ENCODE measurements around the gene HDAC4. TPM values are rescaled to one million over a fixed set of nuclear protein-coding genes. Genes with fewer than 3 reads are reported as not detected.

Gene HDAC4
- total RNA-seq, 1 experiment from 2014 or later, result 61.5 TPM

DNA sequence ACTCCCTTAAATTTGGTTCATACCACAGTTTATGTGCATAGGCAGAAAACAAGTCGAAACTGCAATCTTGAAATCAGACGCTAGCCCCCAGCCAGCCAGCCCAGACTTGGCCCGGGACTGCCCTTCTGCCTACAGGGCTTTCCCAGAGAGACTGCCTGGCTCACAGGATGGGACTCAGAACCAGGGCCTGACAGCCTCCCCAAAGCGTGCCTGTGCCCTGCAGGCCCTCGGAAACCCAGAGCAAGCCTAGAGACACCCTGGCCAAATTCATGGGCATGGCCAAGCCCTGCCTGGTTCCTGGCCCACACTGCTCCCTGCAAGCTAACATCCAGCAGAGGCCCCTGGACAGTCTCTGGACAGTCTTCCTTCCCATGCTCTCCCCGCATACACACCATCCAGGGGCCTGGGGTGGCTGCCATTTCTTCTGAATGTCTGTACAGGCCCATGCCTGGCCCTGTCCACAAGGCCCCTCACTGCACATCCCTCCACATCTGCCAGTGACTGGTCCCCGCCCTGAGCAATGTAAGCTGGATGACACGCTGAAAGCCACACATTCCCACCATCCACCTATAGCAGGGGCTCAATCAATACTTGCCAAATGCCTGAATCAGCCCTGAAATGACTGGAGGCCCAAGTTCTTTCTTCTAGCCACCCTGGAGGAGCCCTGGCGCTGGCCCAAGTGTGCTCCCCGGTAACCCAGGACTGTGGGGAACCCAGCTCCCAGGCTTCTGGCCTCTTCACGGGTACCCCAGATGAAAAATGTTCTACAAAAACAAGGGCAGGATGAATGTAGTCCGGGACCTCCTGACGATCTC is 73.1 kb downstream of the HDAC4 start:
- intact Hi-C loops (cut with micrococcal nuclease; ENCODE audit: unreplicated experiment), result no loop called here
- Histone ChIP-seq H4K20me1 (ENCODE audit: insufficient read depth) (peaks cover 3% of the 10 kb centered on the region), H3F3A (ENCODE audit: insufficient read depth, low read depth) (no peaks in the 10 kb centered on the region), H2AFZ (no peak overlapping the region), H3K4me1 (replicated peaks; ENCODE audit: insufficient read depth) (no peaks in the 10 kb centered on the region), H3K9me3 (ENCODE audit: insufficient read depth, low read depth) (no peaks in the 10 kb centered on the region), H3K27me3 (ENCODE audit: insufficient read depth, low read depth) (no peaks in the 10 kb centered on the region), H3K27ac (no peak overlapping the region), H3K79me2 (ENCODE audit: low read depth) (no peaks in the 10 kb centered on the region; the same call in 1 of the 2 replicates), H3K9me2 (ENCODE audit: insufficient read depth) (no peaks in the 10 kb centered on the region), H3K36me3 (ENCODE audit: low read depth) (no peaks in the 10 kb centered on the region), H3K4me3 (no peak overlapping the region), H3K4me2 (no peak overlapping the region)
- POLR2A ChIA-PET (ENCODE audit: unreplicated experiment), result no interaction called here
- CTCF ChIA-PET, result no interaction called here
- no TSS peak for BruUV-seq (replicated peaks)
- no peak for DNase-seq
- no peak for TF ChIP-seq EZH2 (IDR thresholded peaks at IDR 0.05; ENCODE audit: low read depth)
- TF ChIP-seq, protein P1, sequence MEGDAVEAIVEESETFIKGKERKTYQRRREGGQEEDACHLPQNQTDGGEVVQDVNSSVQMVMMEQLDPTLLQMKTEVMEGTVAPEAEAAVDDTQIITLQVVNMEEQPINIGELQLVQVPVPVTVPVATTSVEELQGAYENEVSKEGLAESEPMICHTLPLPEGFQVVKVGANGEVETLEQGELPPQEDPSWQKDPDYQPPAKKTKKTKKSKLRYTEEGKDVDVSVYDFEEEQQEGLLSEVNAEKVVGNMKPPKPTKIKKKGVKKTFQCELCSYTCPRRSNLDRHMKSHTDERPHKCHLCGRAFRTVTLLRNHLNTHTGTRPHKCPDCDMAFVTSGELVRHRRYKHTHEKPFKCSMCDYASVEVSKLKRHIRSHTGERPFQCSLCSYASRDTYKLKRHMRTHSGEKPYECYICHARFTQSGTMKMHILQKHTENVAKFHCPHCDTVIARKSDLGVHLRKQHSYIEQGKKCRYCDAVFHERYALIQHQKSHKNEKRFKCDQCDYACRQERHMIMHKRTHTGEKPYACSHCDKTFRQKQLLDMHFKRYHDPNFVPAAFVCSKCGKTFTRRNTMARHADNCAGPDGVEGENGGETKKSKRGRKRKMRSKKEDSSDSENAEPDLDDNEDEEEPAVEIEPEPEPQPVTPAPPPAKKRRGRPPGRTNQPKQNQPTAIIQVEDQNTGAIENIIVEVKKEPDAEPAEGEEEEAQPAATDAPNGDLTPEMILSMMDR (conservative IDR thresholded peaks at IDR 0.05), result no peak

DNA sequence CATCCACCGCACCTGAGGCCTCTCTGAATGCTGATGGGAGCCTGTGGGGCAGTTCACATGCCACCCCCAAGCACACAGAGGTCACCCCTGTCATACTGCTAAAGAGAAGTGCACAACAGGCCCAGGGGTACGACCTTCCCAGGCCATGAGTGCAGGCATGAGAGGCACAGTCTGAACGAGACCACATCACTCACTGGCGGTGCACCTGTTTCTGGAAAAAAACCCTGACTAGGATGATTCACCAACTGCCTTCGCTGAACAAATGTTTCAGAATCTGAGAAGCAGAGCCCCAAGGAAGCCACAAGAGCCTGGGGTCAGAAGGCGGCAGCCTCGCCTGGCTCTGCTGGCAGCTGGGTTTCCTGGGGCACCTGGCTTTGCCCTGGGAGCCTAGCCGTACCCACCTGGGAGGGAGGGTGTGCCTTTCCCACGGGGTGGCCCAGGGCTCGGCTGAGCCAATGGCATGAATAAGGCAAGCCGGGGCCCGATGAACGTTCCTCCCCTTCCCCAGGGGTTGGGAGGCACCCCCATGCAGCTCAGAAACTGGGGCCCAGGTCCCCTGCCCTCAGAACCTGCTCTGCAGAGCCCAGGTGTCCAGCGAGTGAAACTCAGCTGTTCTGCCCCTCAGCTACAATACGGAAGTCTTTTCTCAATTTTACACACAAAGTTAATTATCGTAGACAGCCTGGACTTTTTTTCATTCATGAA is 73.8 kb downstream of the HDAC4 start:
- Histone ChIP-seq H3K9me3 (ENCODE audit: insufficient read depth, low read depth) (no peaks in the 10 kb centered on the region), H2AFZ (no peak overlapping the region), H3K79me2 (ENCODE audit: low read depth) (no peaks in the 10 kb centered on the region; the same call in 1 of the 2 replicates), H3F3A (ENCODE audit: insufficient read depth, low read depth) (no peaks in the 10 kb centered on the region), H3K36me3 (ENCODE audit: low read depth) (no peaks in the 10 kb centered on the region), H3K4me3 (no peak overlapping the region), H3K4me2 (no peak overlapping the region), H3K27ac (no peak overlapping the region), H4K20me1 (ENCODE audit: insufficient read depth) (peaks cover 3% of the 10 kb centered on the region), H3K4me1 (replicated peaks; ENCODE audit: insufficient read depth) (no peaks in the 10 kb centered on the region), H3K27me3 (ENCODE audit: insufficient read depth, low read depth) (no peaks in the 10 kb centered on the region), H3K9me2 (ENCODE audit: insufficient read depth) (no peaks in the 10 kb centered on the region)
- intact Hi-C loops (cut with micrococcal nuclease; ENCODE audit: unreplicated experiment), result no loop called here
- TF ChIP-seq, protein P1 (conservative IDR thresholded peaks at IDR 0.05), result no peak
- TF ChIP-seq EZH2 (IDR thresholded peaks at IDR 0.05; ENCODE audit: low read depth), result no peak
- ChIA-PET POLR2A (ENCODE audit: unreplicated experiment) (no interaction called here), CTCF (no interaction called here)
- DNase-seq, result peak in 1 of 2 experiments; percentile 55
- no TSS peak for BruUV-seq (replicated peaks)

DNA sequence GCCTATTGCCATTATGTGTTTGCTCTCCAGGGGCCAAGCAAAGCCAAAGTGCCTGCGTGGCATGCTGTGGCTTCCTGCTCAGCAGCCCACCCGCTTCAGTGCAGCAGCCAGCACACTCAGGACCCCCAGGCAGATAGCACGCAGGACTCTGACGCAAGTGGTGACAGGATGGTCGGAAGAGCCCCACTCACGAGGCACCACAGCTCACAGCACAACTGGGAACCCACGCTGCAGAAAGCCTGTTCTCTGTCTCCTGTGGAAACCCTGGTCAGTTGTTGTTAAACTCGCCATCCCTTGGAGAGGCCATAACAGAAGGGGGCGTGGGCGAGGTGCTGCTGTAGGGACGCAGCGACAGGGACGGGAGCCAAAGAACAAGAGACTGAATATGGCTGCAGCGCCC is 76.4 kb downstream of the HDAC4 start:
- Histone ChIP-seq H3F3A (ENCODE audit: insufficient read depth, low read depth) (no peaks in the 10 kb centered on the region), H3K4me2 (no peak overlapping the region), H3K9me3 (ENCODE audit: insufficient read depth, low read depth) (no peaks in the 10 kb centered on the region), H3K27ac (no peak overlapping the region), H3K27me3 (ENCODE audit: insufficient read depth, low read depth) (no peaks in the 10 kb centered on the region), H2AFZ (no peak overlapping the region), H4K20me1 (ENCODE audit: insufficient read depth) (peaks cover 3% of the 10 kb centered on the region), H3K79me2 (ENCODE audit: low read depth) (no peaks in the 10 kb centered on the region; the same call in 1 of the 2 replicates), H3K36me3 (ENCODE audit: low read depth) (no peaks in the 10 kb centered on the region), H3K9me2 (ENCODE audit: insufficient read depth) (no peaks in the 10 kb centered on the region), H3K4me3 (no peak overlapping the region), H3K4me1 (replicated peaks; ENCODE audit: insufficient read depth) (no peaks in the 10 kb centered on the region)
- CTCF ChIA-PET, result no interaction called here
- intact Hi-C loops (cut with micrococcal nuclease; ENCODE audit: unreplicated experiment), result no loop called here
- TF ChIP-seq, protein P1 (conservative IDR thresholded peaks at IDR 0.05), result no peak
- no peak for TF ChIP-seq EZH2 (IDR thresholded peaks at IDR 0.05; ENCODE audit: low read depth)
- POLR2A ChIA-PET (ENCODE audit: unreplicated experiment), result no interaction called here
- no TSS peak for BruUV-seq (replicated peaks)
- DNase-seq, result no peak
